Measurements from ENCODE around the gene PSMD11. TPM values are rescaled to one million over a fixed set of nuclear protein-coding genes. Genes with fewer than 3 reads are reported as not detected.

PSMD11 gene
- total RNA-seq, 1 donor from 2014 or later: 73.1 TPM

GRCh38 chr17:32516940-32517701 lies 72.8 kb downstream of the PSMD11 start:
- no peaks in the 10 kb centered on the region for H3K27me3 ChIP-seq (ENCODE audit: control insufficient read depth in 3 of 3, insufficient read depth in 3 of 3, low read length in 3 of 3)
- no peak overlapping the region for H3K4me3 ChIP-seq (ENCODE audit: low read length in 3 of 3)
- no peaks in the 10 kb centered on the region for H3K9me3 ChIP-seq (ENCODE audit: control insufficient read depth in 3 of 3, low read length in 3 of 3)
- H3K36me3 ChIP-seq (ENCODE audit: control insufficient read depth in 3 of 3, insufficient read depth in 3 of 3, low read length in 3 of 3): no peaks in the 10 kb centered on the region
- peak overlapping the region in 1 of 3 donors; percentile 3 for H3K9ac ChIP-seq (ENCODE audit: low read depth in 1 of 3, low read length in 3 of 3)
- no peak overlapping the region for H3K27ac ChIP-seq (ENCODE audit: low read depth, low read length)
- H3K4me1 ChIP-seq (ENCODE audit: control insufficient read depth in 3 of 3, insufficient read depth in 3 of 3, low read length in 3 of 3): peaks cover 16 to 23% (median 20%) of the 10 kb centered on the region in 3 donors

GRCh38 chr17:32517982-32518381 lies 73.7 kb downstream of the PSMD11 start:
- no peak overlapping the region for H3K27ac ChIP-seq (ENCODE audit: low read depth, low read length)
- no peaks in the 10 kb centered on the region for H3K36me3 ChIP-seq (ENCODE audit: control insufficient read depth in 3 of 3, insufficient read depth in 3 of 3, low read length in 3 of 3)
- H3K4me3 ChIP-seq (ENCODE audit: low read length in 3 of 3): no peak overlapping the region
- H3K9ac ChIP-seq (ENCODE audit: low read depth in 1 of 3, low read length in 3 of 3): no peak overlapping the region
- peaks cover 16 to 23% (median 20%) of the 10 kb centered on the region in 3 donors for H3K4me1 ChIP-seq (ENCODE audit: control insufficient read depth in 3 of 3, insufficient read depth in 3 of 3, low read length in 3 of 3)
- H3K9me3 ChIP-seq (ENCODE audit: control insufficient read depth in 3 of 3, low read length in 3 of 3): no peaks in the 10 kb centered on the region
- no peaks in the 10 kb centered on the region for H3K27me3 ChIP-seq (ENCODE audit: control insufficient read depth in 3 of 3, insufficient read depth in 3 of 3, low read length in 3 of 3)

GRCh38 chr17:32518646-32519227 lies 74.4 kb downstream of the PSMD11 start:
- Histone ChIP-seq H3K4me1 (ENCODE audit: control insufficient read depth in 3 of 3, insufficient read depth in 3 of 3, low read length in 3 of 3) (peaks cover 16 to 23% (median 20%) of the 10 kb centered on the region in 3 donors), H3K27me3 (ENCODE audit: control insufficient read depth in 3 of 3, insufficient read depth in 3 of 3, low read length in 3 of 3) (no peaks in the 10 kb centered on the region), H3K4me3 (ENCODE audit: low read length in 3 of 3) (peak overlapping the region; percentile 9 to 52 (median 39)), H3K36me3 (ENCODE audit: control insufficient read depth in 3 of 3, insufficient read depth in 3 of 3, low read length in 3 of 3) (no peaks in the 10 kb centered on the region), H3K27ac (ENCODE audit: low read depth, low read length) (no peak overlapping the region), H3K9me3 (ENCODE audit: control insufficient read depth in 3 of 3, low read length in 3 of 3) (no peaks in the 10 kb centered on the region), H3K9ac (ENCODE audit: low read depth in 1 of 3, low read length in 3 of 3) (peak overlapping the region in 1 of 3 donors; percentile 66)

- Histone ChIP-seq H3K36me3 (ENCODE audit: control insufficient read depth in 3 of 3, insufficient read depth in 3 of 3, low read length in 3 of 3) (no peaks in the 10 kb centered on the region), H3K9ac (ENCODE audit: low read depth in 1 of 3, low read length in 3 of 3) (peak overlapping the region in 2 of 3 donors; percentile 47 to 66), H3K9me3 (ENCODE audit: control insufficient read depth in 3 of 3, low read length in 3 of 3) (no peaks in the 10 kb centered on the region), H3K27ac (ENCODE audit: low read depth, low read length) (no peak overlapping the region), H3K4me3 (ENCODE audit: low read length in 3 of 3) (peak overlapping the region; percentile 39 to 64 (median 52)), H3K27me3 (ENCODE audit: control insufficient read depth in 3 of 3, insufficient read depth in 3 of 3, low read length in 3 of 3) (no peaks in the 10 kb centered on the region), H3K4me1 (ENCODE audit: control insufficient read depth in 3 of 3, insufficient read depth in 3 of 3, low read length in 3 of 3) (peaks cover 16 to 23% (median 20%) of the 10 kb centered on the region in 3 donors)
Measured at GRCh38 chr17:32519228-32520103, 75.2 kb downstream of the PSMD11 start.

- H3K9ac ChIP-seq (ENCODE audit: low read depth in 1 of 3, low read length in 3 of 3): no peak overlapping the region
Measured at GRCh38 chr17:32520104-32520701, 75.9 kb downstream of the PSMD11 start.

GRCh38 chr17:32520737-32521404 lies 76.6 kb downstream of the PSMD11 start:
- no peak overlapping the region for H3K27ac ChIP-seq (ENCODE audit: low read depth, low read length)
- H3K9ac ChIP-seq (ENCODE audit: low read depth in 1 of 3, low read length in 3 of 3): no peak overlapping the region
- no peak overlapping the region for H3K4me3 ChIP-seq (ENCODE audit: low read length in 3 of 3)
- H3K4me1 ChIP-seq (ENCODE audit: control insufficient read depth in 3 of 3, insufficient read depth in 3 of 3, low read length in 3 of 3): peaks cover 24 to 30% (median 24%) of the 10 kb centered on the region in 3 donors
- no peaks in the 10 kb centered on the region for H3K9me3 ChIP-seq (ENCODE audit: control insufficient read depth in 3 of 3, low read length in 3 of 3)
- no peaks in the 10 kb centered on the region for H3K27me3 ChIP-seq (ENCODE audit: control insufficient read depth in 3 of 3, insufficient read depth in 3 of 3, low read length in 3 of 3)
- H3K36me3 ChIP-seq (ENCODE audit: control insufficient read depth in 3 of 3, insufficient read depth in 3 of 3, low read length in 3 of 3): no peaks in the 10 kb centered on the region

More at GRCh38 chr17:32520104-32520701, 75.9 kb downstream of the PSMD11 start:
- no peak overlapping the region for H3K27ac ChIP-seq (ENCODE audit: low read depth, low read length)
- H3K36me3 ChIP-seq (ENCODE audit: control insufficient read depth in 3 of 3, insufficient read depth in 3 of 3, low read length in 3 of 3): no peaks in the 10 kb centered on the region
- peaks cover 18 to 27% (median 23%) of the 10 kb centered on the region in 3 donors for H3K4me1 ChIP-seq (ENCODE audit: control insufficient read depth in 3 of 3, insufficient read depth in 3 of 3, low read length in 3 of 3)
- H3K9me3 ChIP-seq (ENCODE audit: control insufficient read depth in 3 of 3, low read length in 3 of 3): no peaks in the 10 kb centered on the region
- H3K4me3 ChIP-seq (ENCODE audit: low read length in 3 of 3): peak overlapping the region; percentile 5 to 45 (median 23)
- H3K27me3 ChIP-seq (ENCODE audit: control insufficient read depth in 3 of 3, insufficient read depth in 3 of 3, low read length in 3 of 3): no peaks in the 10 kb centered on the region

- Histone ChIP-seq H3K4me1 (ENCODE audit: control insufficient read depth in 3 of 3, insufficient read depth in 3 of 3, low read length in 3 of 3) (peaks cover 16 to 28% (median 23%) of the 10 kb centered on the region in 3 donors), H3K4me3 (ENCODE audit: low read length in 3 of 3) (no peak overlapping the region), H3K36me3 (ENCODE audit: control insufficient read depth in 3 of 3, insufficient read depth in 3 of 3, low read length in 3 of 3) (no peaks in the 10 kb centered on the region), H3K9me3 (ENCODE audit: control insufficient read depth in 3 of 3, low read length in 3 of 3) (no peaks in the 10 kb centered on the region), H3K27me3 (ENCODE audit: control insufficient read depth in 3 of 3, insufficient read depth in 3 of 3, low read length in 3 of 3) (no peaks in the 10 kb centered on the region), H3K27ac (ENCODE audit: low read depth, low read length) (no peak overlapping the region), H3K9ac (ENCODE audit: low read depth in 1 of 3, low read length in 3 of 3) (no peak overlapping the region)
Measured at GRCh38 chr17:32523017-32523680, 78.8 kb downstream of the PSMD11 start.

- Histone ChIP-seq H3K4me3 (ENCODE audit: low read length in 3 of 3) (no peak overlapping the region), H3K27ac (ENCODE audit: low read depth, low read length) (no peak overlapping the region), H3K27me3 (ENCODE audit: control insufficient read depth in 3 of 3, insufficient read depth in 3 of 3, low read length in 3 of 3) (no peaks in the 10 kb centered on the region), H3K9ac (ENCODE audit: low read depth in 1 of 3, low read length in 3 of 3) (no peak overlapping the region), H3K36me3 (ENCODE audit: control insufficient read depth in 3 of 3, insufficient read depth in 3 of 3, low read length in 3 of 3) (no peaks in the 10 kb centered on the region), H3K9me3 (ENCODE audit: control insufficient read depth in 3 of 3, low read length in 3 of 3) (no peaks in the 10 kb centered on the region), H3K4me1 (ENCODE audit: control insufficient read depth in 3 of 3, insufficient read depth in 3 of 3, low read length in 3 of 3) (peaks cover 13 to 23% (median 18%) of the 10 kb centered on the region in 3 donors)
Measured at GRCh38 chr17:32523827-32524552, 79.7 kb downstream of the PSMD11 start.
